HG03108 (cell line): ENCODE data around the gene SSR2.
"Not testable (repeated sequence)": the region's sequence is repeated elsewhere in the genome, so short reads cannot be mapped to it uniquely, and the experiment has no call there.

Experiments used
- ATAC-seq: cut with Tn5 transposase; IDR thresholded peaks from one replicate; pipeline ENCODE4 v1.9.1; 2021; ENCODE audit warnings: moderate library complexity; ENCODE audit not compliant: unreplicated experiment

Gene SSR2

DNA sequence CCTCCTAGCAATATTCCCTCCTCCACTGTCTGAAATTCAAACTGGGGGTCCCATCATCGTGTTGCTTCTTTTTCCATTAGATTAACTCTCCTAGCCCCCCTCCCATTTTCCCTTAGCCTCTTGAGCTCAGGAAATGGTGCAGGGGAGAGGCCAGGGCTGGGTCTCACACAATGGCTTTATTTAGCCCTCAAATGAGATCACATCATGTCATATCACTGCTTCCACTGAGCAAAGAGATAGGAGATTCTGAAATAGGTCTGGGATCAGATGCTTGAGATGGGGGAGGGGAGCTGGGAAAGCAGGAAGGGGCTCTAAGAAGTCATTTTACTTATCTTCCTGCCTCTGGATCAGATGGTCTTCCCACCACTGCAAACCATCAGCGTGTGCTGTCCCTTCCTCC lies 24.6 kb downstream of the SSR2 start:
- no peak for ATAC-seq

DNA sequence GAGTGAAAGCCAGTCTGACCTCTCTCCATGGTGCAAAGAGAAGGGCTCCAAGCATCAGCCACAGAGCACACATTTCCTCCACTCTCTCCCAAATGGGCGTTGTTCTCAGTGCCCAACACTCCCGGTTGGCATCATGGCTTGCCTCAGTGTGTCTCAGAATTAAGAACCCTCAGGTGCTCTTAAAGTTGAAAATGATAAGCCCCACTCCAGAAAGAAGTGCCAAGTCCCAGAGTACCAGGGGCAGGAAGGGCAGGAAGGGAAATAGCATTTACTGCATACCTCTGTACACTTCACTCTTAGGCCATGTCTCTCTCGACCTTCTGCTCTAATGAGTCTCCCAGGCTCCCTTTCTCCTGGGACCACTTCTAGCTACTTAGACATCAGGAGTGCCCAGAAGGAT lies 27.2 kb downstream of the SSR2 start:
- no peak for ATAC-seq

DNA sequence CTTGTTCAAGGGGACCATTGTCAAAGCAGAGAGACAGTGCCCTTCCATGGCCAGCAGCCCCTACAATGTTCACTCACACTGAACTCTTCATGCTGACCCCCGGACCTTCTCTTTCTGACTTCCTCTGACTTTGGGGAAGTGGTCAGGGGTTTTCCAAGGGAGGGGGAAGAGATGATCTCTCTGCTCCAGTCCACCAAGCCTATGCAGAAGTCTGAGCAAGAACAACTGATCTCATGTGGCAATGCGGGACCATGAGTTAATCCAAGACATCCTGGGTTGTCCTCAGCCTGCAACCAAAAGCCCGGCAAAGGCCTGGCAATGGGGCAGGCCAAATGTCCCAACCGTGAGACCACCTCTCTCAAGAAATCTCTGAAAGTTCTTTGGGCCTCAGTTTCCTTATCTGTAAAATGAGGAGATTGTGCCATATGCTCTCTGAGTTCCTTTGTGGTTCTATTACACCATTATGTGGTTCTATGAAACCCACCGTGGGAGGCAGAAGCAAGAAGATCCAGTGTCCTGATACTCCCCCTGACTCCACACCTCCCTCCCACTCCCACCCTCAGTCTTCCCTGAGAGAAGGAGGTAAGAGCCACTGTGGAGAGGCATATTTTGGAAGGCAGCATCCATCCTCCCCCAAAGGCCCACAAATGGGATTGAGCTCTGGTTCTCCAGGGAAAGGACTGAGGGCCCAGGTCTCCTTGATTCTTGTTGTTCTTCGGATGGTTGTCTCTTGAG lies 30.6 kb downstream of the SSR2 start:
- ATAC-seq, result no peak

DNA sequence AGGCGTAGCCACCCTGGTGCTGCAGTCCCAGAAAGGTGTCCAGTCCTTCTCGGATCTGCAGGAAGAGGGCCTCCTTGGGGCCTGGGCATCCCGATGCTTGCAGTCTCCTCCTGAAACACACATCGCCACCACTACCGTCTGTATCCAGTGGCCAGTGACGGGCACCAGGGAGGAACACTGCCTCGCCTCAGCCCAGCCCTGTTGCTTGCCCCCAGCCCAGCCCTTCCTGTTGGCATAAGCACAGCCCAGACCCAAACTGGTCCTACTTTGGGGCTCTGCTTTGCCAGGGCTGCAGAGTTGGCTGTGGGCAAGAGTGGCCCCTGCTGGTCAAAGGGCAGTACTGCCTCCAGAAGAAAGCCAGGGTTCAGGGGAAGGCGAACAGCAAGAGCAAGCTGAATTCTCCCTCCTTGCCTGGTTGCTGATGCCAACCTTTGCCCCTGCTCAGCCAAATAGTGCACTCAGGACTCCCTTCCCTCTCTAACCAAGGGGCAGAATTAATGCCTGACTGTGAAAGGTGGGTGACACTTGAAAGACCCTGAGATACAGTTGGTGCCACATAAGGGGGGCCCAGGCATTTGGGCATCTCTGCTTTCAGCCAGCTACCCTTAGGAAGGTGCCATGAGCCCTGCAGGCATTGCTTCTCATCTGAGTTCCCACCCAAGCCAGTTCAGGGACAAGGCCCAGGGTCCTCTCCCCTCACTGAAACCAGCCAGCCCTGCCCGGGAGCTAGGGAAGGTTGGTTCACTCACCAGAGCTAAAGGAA lies 31.3 kb downstream of the SSR2 start:
- peak; percentile 67 for ATAC-seq

DNA sequence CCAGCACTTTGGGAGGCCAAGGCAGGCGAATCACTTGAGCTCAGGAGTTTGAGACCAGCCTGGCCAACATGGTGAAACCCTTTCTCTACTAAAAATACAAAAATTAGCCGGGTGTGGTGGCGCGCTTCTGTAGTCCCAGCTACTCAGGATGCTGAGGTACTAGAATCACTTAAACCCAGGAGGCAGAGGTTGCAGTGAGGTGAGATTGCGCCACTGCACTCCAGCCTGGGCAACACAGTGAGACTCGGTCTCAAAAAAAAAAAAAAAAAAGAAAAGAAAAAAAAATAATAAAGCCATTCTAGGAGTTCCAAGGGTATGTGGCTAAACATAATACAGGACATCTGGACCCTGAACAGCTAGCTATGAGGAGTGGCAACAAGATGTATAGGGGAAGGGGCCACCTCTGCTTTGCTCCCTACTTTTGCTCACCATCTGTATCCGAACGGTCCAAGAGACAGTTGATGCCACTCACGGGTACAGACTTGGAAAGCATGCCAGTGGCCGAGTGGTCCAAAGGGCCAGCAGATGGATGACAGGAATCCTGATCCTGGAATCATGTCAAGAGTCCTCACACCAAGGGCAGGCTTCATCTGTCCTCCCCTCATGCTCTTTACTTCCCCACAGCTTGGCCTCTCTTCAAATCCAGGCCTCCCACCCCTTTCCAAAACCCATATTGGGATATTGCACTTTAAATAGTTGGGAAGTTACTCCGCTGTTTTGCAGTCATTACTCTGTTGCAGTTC lies 35.7 kb downstream of the SSR2 start:
- not testable (repeated sequence) for ATAC-seq

DNA sequence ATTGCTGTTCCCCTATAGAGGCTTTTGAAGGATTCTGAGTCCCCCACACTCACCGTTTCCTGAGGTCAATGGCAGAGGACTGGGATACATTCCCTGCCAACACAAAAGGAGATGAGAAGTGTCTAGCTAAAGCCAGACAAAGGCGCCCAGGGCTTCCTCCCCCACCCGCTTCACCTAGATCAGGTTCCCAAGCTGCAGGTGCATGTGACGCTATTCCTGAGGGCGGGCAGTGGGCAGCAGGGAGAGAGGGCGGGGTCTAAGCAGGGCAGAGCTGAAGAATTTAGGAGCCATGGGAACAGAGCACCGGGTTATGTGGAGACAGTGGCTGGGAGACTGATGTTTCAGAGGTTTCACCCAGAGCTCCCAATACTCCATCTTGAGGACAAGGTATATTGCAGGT lies 36.4 kb downstream of the SSR2 start:
- ATAC-seq, result no peak

DNA sequence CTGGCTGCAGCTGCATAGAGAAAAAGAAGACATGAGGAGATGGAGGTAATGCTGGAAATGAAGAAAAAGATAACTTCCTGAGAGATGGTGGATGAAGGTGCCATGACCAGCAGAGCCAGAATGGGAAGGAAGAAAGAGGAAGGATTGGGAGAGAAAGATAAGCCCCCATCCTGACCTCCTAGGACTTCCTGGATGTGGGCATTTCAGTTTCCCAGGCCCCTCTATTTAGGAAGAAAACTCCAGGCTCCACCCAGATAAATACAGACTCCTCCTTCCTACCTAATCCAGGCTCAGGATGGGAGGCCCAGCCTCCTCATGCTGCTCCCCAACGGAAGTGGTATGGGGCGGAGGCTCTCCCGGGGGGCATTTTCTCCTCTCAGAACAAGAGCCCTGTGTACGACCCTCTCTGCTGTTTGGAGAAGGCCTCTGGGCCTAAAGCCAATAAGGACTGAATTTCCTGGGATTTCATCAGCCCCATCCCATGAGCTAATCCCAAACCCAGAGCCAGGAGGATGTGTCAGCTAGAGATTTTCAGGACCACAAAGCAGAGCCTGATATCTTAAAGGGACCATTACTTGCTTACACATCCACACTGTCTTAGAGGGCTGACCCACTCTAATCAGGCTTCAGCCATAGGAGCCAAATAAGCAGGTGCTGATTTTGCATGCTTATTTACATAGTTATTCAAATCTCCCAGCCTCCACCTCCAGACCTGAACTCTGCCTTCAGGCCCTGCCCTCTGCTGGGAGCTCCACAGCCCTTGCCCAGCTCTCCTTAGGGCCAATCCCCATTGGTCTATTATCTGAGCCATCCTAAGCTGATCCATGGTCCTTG lies 37.3 kb downstream of the SSR2 start:
- no peak for ATAC-seq

DNA sequence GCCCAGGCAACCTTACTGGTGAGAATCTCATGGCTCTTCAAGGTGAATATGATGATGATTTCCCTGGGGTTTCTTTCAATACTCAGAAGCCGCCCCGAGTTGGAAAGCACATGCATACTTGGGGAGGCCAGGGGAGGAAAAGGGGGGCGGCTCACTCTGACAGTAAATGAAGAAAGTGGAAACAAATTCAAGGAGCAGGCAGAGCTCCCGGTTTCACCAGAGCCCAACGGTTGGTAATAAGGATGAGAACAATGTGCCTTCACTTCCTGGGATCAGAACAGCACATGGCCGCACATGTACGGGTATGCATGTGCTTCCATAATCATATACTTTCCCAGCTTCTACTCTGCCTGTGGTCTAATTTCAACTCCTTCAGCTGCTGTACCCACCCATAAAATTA lies 38.6 kb downstream of the SSR2 start:
- no peak for ATAC-seq

DNA sequence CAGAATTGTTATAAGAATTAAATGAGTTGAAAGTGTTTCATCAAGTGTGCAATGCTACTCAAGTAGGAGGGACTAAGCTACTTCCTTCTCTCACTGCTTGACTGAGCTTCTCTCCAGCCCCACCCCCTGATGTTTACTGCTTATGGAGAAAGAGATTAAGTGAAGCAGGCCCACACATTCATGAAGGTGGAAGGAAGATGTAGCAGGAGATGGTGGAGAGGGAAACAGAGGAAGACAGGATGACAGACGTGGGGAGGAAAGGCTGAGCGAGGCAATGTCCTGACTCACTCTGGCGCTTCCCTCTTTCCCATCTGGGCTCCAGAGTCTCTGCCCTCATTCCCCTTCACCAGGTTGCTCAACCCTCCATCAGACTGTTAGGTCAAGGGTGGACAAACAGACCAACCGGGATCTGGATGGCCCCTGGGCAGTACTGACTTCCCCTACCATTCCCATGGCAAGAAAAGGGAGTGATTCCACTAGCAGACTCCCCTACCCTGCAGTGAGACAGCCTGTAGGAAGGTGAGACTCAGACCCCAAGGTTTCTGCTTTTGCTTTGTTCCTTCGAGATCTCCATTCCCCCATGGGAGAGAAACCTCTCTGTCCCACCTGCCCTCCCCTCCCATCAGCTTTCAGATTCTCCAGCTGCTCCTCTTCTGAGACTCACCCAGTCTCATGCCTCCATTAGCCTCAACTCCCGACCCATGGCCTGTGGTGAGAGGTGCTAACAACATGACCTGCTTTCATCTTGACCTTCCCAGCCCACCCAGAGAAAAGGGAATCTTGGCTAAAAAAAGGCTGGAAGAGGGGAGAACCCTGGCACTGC lies 39.3 kb downstream of the SSR2 start:
- no peak for ATAC-seq

DNA sequence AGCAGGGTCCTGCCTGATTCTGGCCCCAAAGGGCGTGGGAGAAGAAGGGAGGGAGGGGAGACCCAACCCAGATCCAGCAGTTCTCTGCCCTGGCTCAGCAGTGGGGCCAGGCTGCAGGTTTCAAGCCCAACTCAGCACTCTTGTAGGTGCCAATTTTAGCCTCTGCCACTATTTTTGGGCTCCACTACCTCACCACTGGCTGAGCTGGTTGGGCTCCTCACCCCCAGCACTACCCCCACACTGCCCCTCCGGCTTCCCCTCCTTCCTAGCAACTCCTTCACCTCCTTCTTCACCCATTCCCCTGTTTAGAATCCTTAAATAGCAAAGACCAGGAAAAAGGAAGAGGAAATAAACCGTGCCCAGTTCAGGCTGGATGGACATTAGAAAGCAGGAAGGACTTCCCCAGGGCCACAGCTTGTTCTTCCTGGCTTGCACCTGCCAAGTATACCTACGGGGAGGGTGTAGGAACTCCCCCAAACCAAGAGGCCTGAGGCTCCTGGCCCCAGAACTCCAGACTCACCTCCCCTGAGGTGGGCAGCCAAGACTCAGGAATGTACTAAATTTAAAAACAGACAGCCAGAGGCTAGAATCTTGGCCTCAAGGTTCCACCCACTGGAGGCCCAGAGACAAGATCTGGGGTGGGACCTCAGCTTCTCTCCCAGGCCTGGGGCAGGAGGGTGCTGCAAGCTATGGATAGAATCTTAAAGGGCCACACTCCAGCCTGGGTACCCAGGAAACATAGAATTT lies 41.0 kb downstream of the SSR2 start:
- ATAC-seq, result no peak

DNA sequence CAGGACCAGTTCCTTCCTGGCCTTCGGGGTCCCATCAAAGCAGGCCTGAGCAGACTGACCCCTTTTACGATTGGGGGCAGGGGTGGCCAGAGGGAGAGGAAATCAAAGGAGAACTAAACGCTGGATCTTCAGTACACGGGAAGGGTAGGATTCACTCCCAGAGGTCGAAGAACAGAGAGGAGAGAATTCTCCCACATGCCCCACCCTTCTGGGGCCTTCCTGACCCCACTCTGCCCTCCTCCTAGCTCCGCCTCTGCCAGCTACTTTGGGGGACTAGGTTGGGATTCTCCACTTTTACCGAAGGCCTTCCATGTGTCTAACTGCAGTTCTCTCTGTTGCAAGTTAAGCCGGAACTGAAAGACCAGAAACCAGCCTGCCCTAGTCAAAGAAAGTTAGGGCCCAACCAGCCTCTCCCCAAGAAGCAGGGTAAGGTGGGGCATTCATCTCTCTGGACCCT lies 41.8 kb downstream of the SSR2 start:
- ATAC-seq, result no peak

DNA sequence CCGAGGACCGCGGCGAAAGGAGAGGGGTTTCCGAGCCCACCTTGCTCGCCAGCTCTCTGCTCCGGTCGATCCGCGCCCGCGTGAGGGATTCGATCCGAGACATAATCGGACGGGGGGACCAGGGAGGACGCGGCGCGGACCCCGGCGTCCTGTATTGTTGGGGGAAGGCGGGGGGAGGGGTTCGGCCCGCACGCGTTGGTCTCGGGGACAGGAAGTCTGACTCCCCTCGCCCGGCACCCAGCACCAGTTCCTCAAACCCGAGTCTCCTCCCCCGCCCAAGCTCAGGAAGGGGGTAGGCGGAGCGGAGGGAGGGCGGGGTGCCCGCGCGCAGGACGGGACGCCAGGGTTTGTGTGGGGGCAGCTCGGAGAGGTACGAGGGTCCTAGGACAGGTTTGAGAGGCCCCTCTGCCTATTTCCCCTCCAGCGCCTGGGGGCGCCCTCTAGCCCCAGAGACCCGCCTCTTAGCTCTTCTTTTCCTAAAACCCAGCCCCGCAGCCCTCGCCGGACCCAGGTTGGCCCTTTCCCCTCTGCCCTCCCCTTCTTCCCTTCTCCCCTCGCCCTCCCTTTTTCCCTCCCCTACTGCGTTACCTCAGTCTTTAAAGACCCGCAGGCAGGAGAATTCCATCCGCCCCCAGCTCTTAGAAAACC lies 42.3 kb downstream of the SSR2 start, which contains the start of gene ARHGEF2:
ARHGEF2 (minus strand) TSS at position 223 of the 648 bp plus-strand sequence; CDS start at position 103, 120 bp downstream.
- ATAC-seq, result peak; percentile 53

DNA sequence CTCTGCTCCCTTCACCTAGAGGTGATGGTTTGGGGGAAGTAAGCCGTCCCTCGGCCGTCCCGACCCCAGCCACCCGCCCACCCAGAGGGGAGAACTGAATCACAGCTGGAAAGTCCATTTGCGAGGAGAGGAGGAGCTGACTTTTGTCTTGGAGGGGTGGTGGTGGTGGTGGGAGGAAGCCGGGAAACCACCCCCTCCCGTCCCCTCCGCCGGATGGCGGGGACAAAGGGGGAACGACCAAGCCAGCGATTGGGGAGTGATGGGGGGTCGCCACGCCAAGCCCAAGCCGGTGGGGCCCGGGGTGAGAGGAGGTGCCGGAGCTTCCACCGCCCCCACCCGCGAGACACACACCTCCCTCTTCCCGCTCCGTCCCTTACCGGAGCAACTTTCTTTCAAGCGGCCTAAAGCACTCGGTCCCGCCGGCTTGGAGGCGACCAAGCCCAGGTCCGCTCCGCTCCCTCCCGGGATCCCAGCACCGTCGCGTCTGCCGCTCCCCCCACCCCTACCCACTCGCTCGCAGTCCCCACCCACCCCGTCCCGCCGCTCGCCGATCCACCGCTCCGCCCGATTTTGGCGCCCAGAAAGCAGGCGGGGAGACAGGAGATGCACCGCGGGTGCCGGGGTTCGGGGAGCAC lies 42.9 kb downstream of the SSR2 start:
- ATAC-seq, result no peak

DNA sequence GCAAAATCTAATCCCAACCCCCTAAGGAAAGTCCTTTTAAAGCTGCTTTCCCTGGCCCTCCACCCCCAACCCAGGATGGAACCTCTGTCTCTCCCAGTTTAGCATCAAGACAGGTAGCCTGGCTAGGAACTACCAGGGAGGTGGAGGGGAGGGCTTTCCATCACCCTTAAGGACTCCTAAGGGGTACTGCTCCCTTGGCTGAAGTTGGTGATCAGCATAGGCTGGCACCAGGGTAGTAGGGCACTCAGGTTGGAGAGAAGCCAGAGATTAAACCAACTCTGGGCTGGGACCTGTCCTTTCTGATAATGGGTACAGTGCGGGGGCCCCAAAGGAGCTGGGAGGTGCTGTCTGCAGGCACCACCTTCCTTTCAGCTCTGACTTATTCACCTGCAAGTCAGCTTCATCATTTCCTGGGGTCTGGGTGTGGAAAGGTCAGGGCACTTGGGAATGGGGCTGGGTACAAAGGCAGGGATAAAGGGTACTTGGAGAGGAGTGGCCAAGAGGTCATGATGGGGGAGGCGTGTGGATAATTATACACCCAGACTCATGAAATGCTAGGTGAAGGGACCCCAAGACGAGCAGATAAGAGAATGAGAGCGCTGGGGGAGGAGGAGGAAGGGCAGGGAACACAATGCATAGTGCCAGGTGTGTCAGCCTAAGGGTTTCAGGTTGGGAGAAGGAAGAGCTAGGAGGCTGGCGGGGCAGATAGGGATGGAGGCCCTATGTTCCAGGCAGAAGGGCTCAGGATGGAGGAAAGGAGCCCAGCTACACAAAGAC lies 43.6 kb downstream of the SSR2 start:
- no peak for ATAC-seq

DNA sequence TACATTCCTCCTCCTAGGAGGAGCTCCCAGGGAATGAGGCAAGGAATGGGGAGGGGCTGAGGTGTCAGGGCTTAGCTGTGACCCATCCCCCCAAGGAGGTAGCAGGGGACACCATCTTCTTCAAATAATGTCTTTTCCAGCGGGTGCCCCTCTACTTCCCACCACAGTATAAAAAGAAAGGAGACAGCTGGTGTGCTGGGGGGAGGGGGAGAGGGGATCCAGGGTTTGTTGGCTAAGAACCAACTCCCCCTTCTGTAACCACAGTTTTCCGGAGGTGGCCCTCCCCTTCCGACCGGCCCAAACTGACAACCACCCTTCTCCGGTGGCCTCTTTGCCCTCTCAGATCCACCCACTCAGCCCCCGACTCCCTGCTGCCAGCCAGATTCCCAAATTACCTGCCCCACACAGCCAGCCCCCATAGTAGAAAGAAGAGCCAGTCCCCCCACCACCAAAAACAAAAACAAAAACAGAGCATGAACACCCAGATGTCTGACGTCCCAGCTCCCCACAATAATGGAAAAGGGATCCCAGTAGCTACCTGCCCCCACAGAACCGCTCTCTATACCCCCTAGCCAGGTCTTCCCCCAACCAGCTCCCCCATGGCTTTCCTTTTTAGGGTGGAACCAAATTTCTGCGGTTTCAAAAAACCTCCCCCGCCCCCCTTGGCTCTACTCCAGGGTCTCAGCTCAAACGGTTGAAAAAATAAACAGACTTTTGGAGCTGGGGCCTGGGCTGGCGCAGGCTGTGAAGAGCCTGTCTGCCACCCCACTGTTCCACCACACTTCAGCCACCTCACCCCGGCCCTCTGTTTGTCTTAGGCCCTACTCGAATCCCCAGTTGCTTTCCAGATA lies 44.5 kb downstream of the SSR2 start:
- no peak for ATAC-seq

DNA sequence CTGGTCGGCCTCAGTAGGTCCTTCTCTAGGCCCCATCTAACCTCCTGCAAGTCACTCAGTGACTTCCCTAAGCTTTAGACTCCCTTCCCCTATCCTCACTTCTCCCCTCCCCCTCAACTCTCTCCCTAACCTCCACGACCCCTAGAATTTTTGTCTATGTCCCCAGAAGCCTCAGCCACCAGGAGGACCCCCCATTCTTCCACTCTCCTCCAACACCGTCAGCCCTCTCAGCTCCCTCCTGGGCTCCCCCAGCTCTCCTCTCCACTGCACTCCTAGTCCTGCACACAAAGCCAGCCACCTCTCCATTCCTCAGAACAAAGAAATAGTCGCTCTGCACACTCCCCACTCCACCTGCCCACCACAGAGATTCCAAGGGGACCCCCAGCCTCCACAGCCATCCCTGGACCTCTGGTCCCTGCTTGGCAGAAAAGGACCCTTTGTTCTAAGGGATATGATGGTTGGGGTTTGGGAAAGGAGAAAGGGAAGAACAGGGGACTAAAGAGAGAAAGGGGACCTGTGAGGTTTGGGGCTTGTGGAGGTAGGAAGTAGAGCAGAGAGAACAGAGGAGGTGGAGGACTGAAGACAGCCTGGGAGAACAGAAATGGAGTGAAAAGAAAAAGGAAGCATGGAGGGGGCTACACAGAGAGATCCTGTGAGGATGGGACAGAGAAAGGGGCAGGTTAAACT lies 45.2 kb downstream of the SSR2 start:
- no peak for ATAC-seq
